Activated B cell treated with CpG ODN at 0.5 μM for 24 hours (primary cell): ENCODE results near the gene POU6F1. TPM values are rescaled to one million over a fixed set of nuclear protein-coding genes. Genes with fewer than 3 reads are reported as not detected.

Experiments used
- ATAC-seq: fragments of 200-7000 bp; cut with Tn5 transposase; one replicate; pipeline ENCODE4 v1.10.0; 2021; ENCODE audit warnings: low read depth, mild to moderate bottlenecking, moderate library complexity
- CTCF ChIA-PET: fragments of 350-600 bp; sonication (Branson Sonifier 250); formaldehyde crosslinking; loops from one replicate; lab custom pipeline; 2021; ENCODE audit warnings: antibody characterized with exemption; lab: Charles Lee
- POLR2A ChIA-PET: fragments of 350-600 bp; sonication (Branson Sonifier 250); formaldehyde crosslinking; loops from one replicate; lab custom pipeline; 2021; ENCODE audit warnings: antibody characterized with exemption; lab: Charles Lee
- DNase-seq: peaks from one replicate; pipeline ENCODE4 v3.0.0; 2022
- H3K27ac Mint-ChIP-seq: one replicate; pipeline ENCODE4 v1.8.0; 2020; ENCODE audit warnings: mixed read lengths
- H3K27me3 Mint-ChIP-seq: one replicate; pipeline ENCODE4 v1.8.0; 2021; ENCODE audit warnings: mixed read lengths
- H3K36me3 Mint-ChIP-seq: one replicate; pipeline ENCODE4 v1.8.0; 2021; ENCODE audit warnings: low read depth, mixed read lengths
- H3K4me1 Mint-ChIP-seq: one replicate; pipeline ENCODE4 v1.8.0; 2021; ENCODE audit warnings: mixed read lengths
- H3K4me3 Mint-ChIP-seq: one replicate; pipeline ENCODE4 v1.8.0; 2020; ENCODE audit warnings: mild to moderate bottlenecking, mixed read lengths
- H3K9me3 Mint-ChIP-seq: one replicate; pipeline ENCODE4 v1.8.0; 2020; ENCODE audit warnings: mixed read lengths
- intact Hi-C: fragments of 100-400 bp; cut with micrococcal nuclease; formaldehyde crosslinking; loops from one replicate; pipeline ENCODE4 v1.15.1; 2024
- total RNA-seq: library from RNA; stranded (reverse); gene quantifications from 2 replicates; pipeline ENCODE4 v1.2.3, GENCODE V29; 2022
- TF ChIP-seq, protein P1 (sequence below): fragments of 200-600 bp; IDR thresholded peaks from one replicate; pipeline ENCODE4 v1.8.0; 2022; ENCODE audit warnings: antibody characterized with exemption, mild to moderate bottlenecking

The POU6F1 gene
- total RNA-seq, 1 donor from 2014 or later, result 26.2 TPM

DNA sequence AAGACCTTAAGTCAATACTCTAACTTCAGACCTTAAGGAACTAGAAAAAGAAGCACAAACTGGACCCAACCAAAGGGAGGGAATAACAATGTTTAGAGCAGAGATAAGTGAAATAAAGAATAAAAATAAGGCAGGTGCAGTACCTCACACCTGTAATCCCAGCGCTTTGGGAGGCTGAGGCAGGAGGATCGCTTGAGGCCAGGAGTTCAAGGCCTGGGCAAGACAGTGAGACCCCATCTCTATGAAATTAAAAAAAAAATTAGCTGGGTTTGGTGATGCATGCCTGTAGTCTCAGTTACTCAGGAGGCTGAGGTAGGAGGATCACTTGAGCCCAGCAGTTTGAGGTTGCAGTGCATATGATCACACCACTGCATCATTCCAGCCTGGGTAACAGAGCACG is 54.1 kb downstream of the POU6F1 start:
- intact Hi-C loops, result no loop called here
- Mint-ChIP-seq H3K36me3 (peaks cover 21% of the 10 kb centered on the region), H3K9me3 (no peaks in the 10 kb centered on the region), H3K4me3 (no peak overlapping the region), H3K27ac (no peak overlapping the region), H3K4me1 (peaks cover 15% of the 10 kb centered on the region), H3K27me3 (no peaks in the 10 kb centered on the region)
- no peak for ATAC-seq
- CTCF ChIA-PET, result no interaction called here
- TF ChIP-seq, protein P1, sequence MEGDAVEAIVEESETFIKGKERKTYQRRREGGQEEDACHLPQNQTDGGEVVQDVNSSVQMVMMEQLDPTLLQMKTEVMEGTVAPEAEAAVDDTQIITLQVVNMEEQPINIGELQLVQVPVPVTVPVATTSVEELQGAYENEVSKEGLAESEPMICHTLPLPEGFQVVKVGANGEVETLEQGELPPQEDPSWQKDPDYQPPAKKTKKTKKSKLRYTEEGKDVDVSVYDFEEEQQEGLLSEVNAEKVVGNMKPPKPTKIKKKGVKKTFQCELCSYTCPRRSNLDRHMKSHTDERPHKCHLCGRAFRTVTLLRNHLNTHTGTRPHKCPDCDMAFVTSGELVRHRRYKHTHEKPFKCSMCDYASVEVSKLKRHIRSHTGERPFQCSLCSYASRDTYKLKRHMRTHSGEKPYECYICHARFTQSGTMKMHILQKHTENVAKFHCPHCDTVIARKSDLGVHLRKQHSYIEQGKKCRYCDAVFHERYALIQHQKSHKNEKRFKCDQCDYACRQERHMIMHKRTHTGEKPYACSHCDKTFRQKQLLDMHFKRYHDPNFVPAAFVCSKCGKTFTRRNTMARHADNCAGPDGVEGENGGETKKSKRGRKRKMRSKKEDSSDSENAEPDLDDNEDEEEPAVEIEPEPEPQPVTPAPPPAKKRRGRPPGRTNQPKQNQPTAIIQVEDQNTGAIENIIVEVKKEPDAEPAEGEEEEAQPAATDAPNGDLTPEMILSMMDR, result no peak
- POLR2A ChIA-PET, result no interaction called here
- DNase-seq, result no peak

- intact Hi-C loops, result no loop called here
- H3K27ac Mint-ChIP-seq, result no peak overlapping the region
- POLR2A ChIA-PET, result no interaction called here
- H3K27me3 Mint-ChIP-seq, result no peaks in the 10 kb centered on the region
- peaks cover 10% of the 10 kb centered on the region for H3K4me1 Mint-ChIP-seq
- ATAC-seq, result no peak
- TF ChIP-seq, protein P1, result no peak
- peaks cover 19% of the 10 kb centered on the region for H3K36me3 Mint-ChIP-seq
- H3K4me3 Mint-ChIP-seq, result no peak overlapping the region
- H3K9me3 Mint-ChIP-seq, result no peaks in the 10 kb centered on the region
- CTCF ChIA-PET, result no interaction called here
- DNase-seq, result no peak
These were observed 55.6 kb downstream of the POU6F1 start for GRCh38 chr12:51162217-51162616.

DNA sequence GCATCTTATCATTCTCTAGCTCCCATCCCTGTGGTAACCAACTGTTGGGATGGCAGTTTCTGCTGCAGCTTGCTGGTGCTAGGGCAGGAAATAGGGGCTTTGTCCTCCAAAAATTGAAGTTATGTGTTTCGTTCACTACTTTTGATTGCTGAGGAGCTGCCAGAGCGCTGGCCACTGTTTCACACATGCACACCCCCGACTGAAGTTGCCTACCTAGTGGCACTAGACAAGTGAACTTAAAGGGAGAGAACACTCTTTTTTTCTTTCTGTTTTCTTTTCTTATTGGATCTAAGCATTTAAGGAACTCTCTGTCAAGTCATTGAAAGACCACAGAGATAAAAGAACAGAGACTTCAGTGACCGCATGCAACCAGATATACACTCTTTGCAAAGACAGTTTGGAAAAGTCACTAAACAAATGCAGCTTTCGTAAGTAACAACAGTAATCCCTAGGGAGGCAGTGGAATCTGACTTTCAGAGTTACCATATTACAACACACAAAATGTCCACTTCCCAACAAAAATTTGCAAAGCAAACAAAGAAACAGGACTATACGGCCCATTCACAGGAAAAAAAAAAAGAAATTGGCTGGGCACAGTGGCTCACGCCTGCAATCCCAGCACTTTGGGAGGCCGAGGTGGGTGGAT is 56.9 kb downstream of the POU6F1 start:
- DNase-seq (no peak), ATAC-seq (no peak)
- H3K27ac Mint-ChIP-seq, result no peak overlapping the region
- H3K36me3 Mint-ChIP-seq, result peaks cover 20% of the 10 kb centered on the region
- ChIA-PET CTCF (no interaction called here), POLR2A (no interaction called here)
- TF ChIP-seq, protein P1, result no peak
- H3K4me3 Mint-ChIP-seq, result no peak overlapping the region
- H3K4me1 Mint-ChIP-seq, result peaks cover 4% of the 10 kb centered on the region
- H3K9me3 Mint-ChIP-seq, result no peaks in the 10 kb centered on the region
- no peaks in the 10 kb centered on the region for H3K27me3 Mint-ChIP-seq
- intact Hi-C loops, result no loop called here

- TF ChIP-seq, protein P1, result no peak
- ChIA-PET CTCF (no interaction called here), POLR2A (no interaction called here)
- Mint-ChIP-seq H3K9me3 (no peaks in the 10 kb centered on the region), H3K4me1 (peaks cover 4% of the 10 kb centered on the region), H3K27me3 (no peaks in the 10 kb centered on the region), H3K27ac (no peak overlapping the region), H3K36me3 (peaks cover 6% of the 10 kb centered on the region), H3K4me3 (no peak overlapping the region)
- DNase-seq (no peak), ATAC-seq (no peak)
- intact Hi-C loops, result no loop called here
These were observed 61.6 kb downstream of the POU6F1 start for GRCh38 chr12:51156245-51156765.

DNA sequence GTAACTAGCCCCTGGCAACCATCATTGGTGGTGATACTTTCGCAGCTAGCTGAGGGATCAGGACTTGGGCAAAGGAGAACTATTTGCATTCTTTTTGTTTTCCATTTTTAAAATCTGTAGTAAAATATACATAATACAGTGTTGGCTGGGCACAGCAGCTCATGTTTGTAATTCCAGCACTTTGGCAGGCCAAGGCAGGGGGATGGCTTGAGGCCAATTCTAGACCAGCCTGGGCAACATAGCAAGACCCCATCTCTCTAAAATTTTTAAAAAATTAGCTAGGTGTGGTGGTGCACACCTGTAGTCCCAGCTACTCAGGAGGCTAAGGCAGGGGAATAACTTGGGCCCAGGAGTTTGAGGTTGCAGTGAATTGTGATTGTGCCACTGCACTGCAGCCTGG is 64.9 kb downstream of the POU6F1 start:
- H3K27ac Mint-ChIP-seq, result no peak overlapping the region
- no peak overlapping the region for H3K4me3 Mint-ChIP-seq
- H3K27me3 Mint-ChIP-seq, result no peaks in the 10 kb centered on the region
- ATAC-seq, result no peak
- H3K9me3 Mint-ChIP-seq, result no peaks in the 10 kb centered on the region
- intact Hi-C loops, result no loop called here
- DNase-seq, result no peak
- CTCF ChIA-PET, result no interaction called here
- POLR2A ChIA-PET, result no interaction called here
- H3K36me3 Mint-ChIP-seq, result peaks cover 4% of the 10 kb centered on the region
- TF ChIP-seq, protein P1, result no peak
- H3K4me1 Mint-ChIP-seq, result peaks cover 11% of the 10 kb centered on the region
